ENCODE results near the gene AHDC1.
"Not testable (repeated sequence)": the region's sequence is repeated elsewhere in the genome, so short reads cannot be mapped to it uniquely, and the experiment has no call there.

The AHDC1 gene

GRCh38 chr1:27633298-27633610 lies 29.3 kb upstream of the AHDC1 start:
- TF ChIP-seq, protein P1, sequence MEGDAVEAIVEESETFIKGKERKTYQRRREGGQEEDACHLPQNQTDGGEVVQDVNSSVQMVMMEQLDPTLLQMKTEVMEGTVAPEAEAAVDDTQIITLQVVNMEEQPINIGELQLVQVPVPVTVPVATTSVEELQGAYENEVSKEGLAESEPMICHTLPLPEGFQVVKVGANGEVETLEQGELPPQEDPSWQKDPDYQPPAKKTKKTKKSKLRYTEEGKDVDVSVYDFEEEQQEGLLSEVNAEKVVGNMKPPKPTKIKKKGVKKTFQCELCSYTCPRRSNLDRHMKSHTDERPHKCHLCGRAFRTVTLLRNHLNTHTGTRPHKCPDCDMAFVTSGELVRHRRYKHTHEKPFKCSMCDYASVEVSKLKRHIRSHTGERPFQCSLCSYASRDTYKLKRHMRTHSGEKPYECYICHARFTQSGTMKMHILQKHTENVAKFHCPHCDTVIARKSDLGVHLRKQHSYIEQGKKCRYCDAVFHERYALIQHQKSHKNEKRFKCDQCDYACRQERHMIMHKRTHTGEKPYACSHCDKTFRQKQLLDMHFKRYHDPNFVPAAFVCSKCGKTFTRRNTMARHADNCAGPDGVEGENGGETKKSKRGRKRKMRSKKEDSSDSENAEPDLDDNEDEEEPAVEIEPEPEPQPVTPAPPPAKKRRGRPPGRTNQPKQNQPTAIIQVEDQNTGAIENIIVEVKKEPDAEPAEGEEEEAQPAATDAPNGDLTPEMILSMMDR (conservative IDR thresholded peaks at IDR 0.05; ENCODE audit: low read depth, low read length) = no peak
- H3K4me3 ChIP-seq (ENCODE audit: low read length) = no peak overlapping the region
- DNase-seq (ENCODE audit: low read depth) = no peak

GRCh38 chr1:27632387-27633297 lies 28.7 kb upstream of the AHDC1 start:
- DNase-seq (ENCODE audit: low read depth) = no peak
- TF ChIP-seq, protein P1 (conservative IDR thresholded peaks at IDR 0.05; ENCODE audit: low read depth, low read length) = no peak
- H3K4me3 ChIP-seq (ENCODE audit: low read length) = no peak overlapping the region

- TF ChIP-seq, protein P1 (conservative IDR thresholded peaks at IDR 0.05; ENCODE audit: low read depth, low read length) = no peak
- no peak overlapping the region for H3K4me3 ChIP-seq (ENCODE audit: low read length)
- no peak for DNase-seq (ENCODE audit: low read depth)
Measured at GRCh38 chr1:27630859-27631491, 27.0 kb upstream of the AHDC1 start.

GRCh38 chr1:27628712-27629111 lies 24.8 kb upstream of the AHDC1 start:
- no peak overlapping the region for H3K4me3 ChIP-seq (ENCODE audit: low read length)
- no peak for DNase-seq (ENCODE audit: low read depth)
- TF ChIP-seq, protein P1 (conservative IDR thresholded peaks at IDR 0.05; ENCODE audit: low read depth, low read length) = no peak

GRCh38 chr1:27627733-27628132 lies 23.8 kb upstream of the AHDC1 start:
- not testable (repeated sequence) for H3K4me3 ChIP-seq (ENCODE audit: low read length); DNase-seq (ENCODE audit: low read depth)

DNA sequence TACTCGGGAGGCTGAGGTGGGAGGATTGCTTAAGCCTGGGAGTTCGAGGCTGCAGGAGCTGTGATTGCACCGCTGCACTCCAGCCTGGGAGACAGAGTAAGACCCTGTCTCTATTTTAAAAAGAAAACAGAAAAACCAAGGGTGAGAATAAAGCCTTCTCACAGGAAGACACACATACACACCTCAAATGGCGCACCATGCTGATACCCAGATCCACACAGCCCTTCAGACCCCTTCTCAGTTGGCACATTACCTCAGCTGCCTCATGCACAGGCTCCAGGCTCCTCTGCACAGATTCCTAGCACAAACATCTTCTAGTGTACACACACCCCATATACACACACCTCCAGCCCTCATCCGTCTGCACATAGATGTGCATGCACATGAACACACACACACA lies 23.1 kb upstream of the AHDC1 start:
- no peak for DNase-seq (ENCODE audit: low read depth)
- H3K4me3 ChIP-seq (ENCODE audit: low read length) = no peak overlapping the region

More for the DNA sequence above, 23.1 kb upstream of the AHDC1 start:
- TF ChIP-seq, protein P1 (conservative IDR thresholded peaks at IDR 0.05; ENCODE audit: low read depth, low read length) = no peak
